Measurements from ENCODE around the gene MITF.

DNA sequence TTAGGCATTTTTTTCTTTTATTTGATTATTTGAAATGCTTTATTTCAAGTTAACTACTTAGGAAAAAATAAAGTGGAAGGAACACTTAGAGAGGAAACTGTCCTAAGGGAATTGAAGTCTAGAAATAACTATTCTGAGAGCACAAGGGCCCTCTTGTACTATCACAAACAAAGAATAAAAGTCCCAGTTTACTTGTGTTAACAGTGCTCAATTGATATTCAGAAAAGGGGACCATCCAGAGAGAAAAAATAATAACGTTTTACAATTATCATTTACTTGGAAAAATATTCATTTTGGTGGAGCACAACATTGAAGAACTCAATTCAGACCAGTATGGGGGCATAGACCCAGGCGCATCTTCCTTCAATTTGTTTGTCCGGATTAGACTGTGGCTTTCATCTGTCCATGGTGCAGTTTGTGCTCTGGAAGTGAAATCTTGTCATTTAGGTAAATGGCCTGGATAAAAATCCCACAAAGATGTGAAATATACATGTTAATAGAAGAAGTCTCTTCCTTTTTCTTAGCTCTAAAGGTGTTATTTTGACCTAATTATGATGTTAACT is 205.7 kb downstream of the MITF start:
- no peak for TF ChIP-seq TAF1 (IDR thresholded peaks at IDR 0.05; ENCODE audit: borderline replicate concordance, low read depth, low read length)
- TF ChIP-seq, protein P1, sequence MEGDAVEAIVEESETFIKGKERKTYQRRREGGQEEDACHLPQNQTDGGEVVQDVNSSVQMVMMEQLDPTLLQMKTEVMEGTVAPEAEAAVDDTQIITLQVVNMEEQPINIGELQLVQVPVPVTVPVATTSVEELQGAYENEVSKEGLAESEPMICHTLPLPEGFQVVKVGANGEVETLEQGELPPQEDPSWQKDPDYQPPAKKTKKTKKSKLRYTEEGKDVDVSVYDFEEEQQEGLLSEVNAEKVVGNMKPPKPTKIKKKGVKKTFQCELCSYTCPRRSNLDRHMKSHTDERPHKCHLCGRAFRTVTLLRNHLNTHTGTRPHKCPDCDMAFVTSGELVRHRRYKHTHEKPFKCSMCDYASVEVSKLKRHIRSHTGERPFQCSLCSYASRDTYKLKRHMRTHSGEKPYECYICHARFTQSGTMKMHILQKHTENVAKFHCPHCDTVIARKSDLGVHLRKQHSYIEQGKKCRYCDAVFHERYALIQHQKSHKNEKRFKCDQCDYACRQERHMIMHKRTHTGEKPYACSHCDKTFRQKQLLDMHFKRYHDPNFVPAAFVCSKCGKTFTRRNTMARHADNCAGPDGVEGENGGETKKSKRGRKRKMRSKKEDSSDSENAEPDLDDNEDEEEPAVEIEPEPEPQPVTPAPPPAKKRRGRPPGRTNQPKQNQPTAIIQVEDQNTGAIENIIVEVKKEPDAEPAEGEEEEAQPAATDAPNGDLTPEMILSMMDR (IDR thresholded peaks at IDR 0.05) = no peak
- TF ChIP-seq, protein P2, sequence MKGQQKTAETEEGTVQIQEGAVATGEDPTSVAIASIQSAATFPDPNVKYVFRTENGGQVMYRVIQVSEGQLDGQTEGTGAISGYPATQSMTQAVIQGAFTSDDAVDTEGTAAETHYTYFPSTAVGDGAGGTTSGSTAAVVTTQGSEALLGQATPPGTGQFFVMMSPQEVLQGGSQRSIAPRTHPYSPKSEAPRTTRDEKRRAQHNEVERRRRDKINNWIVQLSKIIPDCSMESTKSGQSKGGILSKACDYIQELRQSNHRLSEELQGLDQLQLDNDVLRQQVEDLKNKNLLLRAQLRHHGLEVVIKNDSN (IDR thresholded peaks at IDR 0.05; ENCODE audit: borderline replicate concordance, low read depth) = no peak
